T47D (cell line): ENCODE measurements around the gene C17orf100.

Source experiments
- DNase-seq, 2 experiments: peaks; one replicate each; pipeline versions ENCODE4 v3.0.0 to v3.0.0-alpha.2; 2011 to 2012; ENCODE audit warnings: low read depth in 1 of 2, low spot score in 1 of 2
- JUND ChIP-seq: IDR thresholded peaks from 2 replicates; pipeline ENCODE4 v1.6.1; 2012; ENCODE audit warnings: low read depth
- in situ Hi-C: cut with HindIII; loops from 2 replicates; pipeline ENCODE4 v1.10.0; 2016; ENCODE audit warnings: low sequenced_read_pairs, low pct_unique_long_range_greater_than_20kb

C17orf100 gene

DNA sequence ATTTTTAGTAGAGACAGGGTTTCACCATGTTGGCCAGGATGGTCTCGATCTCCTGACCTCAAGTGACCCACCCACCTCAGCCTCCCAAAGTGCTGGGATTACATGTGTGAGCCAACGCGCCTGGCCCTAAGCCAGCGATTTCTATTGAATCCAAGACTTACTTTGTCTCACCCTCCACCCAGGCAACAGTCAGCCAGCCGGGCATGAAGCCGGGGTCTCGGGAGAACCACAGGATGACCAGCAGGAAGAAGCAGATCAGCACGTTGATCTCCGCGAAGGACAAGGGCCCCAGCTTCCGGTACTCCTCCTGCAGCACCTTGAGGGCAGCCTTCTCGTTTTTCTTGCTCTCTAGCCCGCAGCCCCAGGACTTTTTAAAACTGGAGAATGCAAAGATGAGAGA, 44.0 kb downstream of the C17orf100 start:
- no peak for DNase-seq
- in situ Hi-C loops = no loop called here
- TF ChIP-seq JUND = no peak

GRCh38 chr17:6696906-6697305, 45.3 kb downstream of the C17orf100 start:
- no peak for TF ChIP-seq JUND
- in situ Hi-C loops = no loop called here

GRCh38 chr17:6698004-6698403, 46.4 kb downstream of the C17orf100 start:
- no peak for TF ChIP-seq JUND
- in situ Hi-C loops = no loop called here
- DNase-seq = no peak

More at GRCh38 chr17:6696906-6697305, 45.3 kb downstream of the C17orf100 start:
- DNase-seq = no peak

- DNase-seq = no peak
- TF ChIP-seq JUND = no peak
- in situ Hi-C loops = no loop called here
These were observed 48.7 kb downstream of the C17orf100 start for GRCh38 chr17:6699997-6700947.

DNA sequence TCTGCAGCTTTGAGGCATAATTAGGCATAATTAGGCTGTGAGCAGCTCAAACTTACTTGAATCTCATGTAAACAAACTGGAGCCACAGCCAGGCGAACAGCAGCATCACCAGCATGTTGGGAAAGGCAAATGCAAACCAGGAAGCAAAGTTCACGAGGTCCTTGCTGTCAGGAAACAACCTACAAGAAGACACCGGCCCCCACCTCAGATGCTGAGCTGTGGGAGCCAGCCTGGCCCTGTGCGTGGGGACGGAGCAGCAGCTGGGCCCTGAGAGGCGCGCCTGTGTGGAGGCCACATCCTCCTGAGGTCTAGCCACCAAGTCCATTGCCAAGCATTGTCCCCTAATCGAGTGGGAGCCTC, 49.4 kb downstream of the C17orf100 start:
- in situ Hi-C loops = no loop called here
- no peak for TF ChIP-seq JUND
- DNase-seq = no peak

DNA sequence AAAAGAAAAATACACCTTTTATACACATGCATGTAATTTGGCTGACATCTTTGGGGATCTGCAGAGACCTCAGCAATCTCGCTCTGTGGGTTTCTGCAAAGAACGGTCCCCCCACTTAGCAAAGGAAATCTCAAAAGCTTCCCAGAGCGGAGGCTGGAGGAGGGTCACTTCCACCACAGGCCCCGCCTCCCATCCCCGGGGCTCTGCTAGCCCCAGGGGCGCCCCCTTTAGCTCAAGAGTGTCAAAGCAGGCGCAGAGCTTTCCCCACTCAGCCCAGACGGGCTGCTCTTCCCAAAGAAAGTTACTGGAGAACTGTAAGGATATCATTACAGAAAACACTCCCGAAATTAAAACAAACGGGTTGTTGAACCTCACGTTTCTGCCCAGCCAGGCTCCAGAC, 50.2 kb downstream of the C17orf100 start:
- TF ChIP-seq JUND = no peak
- in situ Hi-C loops = no loop called here
- no peak for DNase-seq

DNA sequence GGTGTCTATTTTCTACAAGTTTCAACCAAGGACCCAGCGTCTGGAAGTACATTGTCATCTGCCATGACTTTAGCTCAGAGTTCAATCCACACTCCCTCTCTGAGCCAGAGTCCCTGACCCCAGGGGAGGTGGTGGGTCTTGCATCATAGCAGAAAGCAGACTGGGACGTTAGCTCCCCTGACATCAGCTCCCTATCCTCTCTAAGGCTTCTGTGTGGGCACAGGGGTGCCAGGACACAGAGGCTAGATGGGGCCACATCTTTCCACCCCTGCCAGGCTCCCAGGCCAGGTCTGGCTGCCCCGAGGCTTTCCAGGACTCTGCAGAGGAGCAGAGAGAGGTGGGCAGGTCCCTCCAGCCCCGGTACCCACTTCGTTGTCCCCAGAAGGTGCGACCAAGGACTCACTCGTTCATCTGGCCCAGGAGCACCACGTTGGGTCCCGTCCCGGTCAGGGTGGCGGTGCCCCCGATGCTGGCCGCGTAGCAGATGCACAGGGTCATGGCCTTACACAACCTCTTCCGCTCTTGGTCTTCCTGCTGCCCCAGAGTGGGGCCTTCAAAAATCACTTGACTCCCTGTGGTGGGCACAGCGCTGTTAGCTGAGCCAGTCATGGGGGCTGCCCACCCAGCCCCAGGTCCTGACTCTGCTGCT, 51.1 kb downstream of the C17orf100 start:
- TF ChIP-seq JUND = no peak
- in situ Hi-C loops = no loop called here
- DNase-seq = no peak
